Tibial artery (tissue), 4 donors: ENCODE data around the gene TRHDE.

Experiments used
- DNase-seq, 2 donors: peaks; one replicate each; pipeline ENCODE4 v3.0.0-alpha.2; 2019
- H3K27ac ChIP-seq, 2 donors: fragments of 200-600 bp; sonication (generic) in 1 of 2; 1 replicate in 1 of 2; 2 replicates in 1 of 2; pipeline ENCODE4 v1.5.1; 2018 to 2019; ENCODE audit warnings: mild to moderate bottlenecking in 1 of 2
- H3K27me3 ChIP-seq, 2 donors: fragments of 200-600 bp; sonication (generic) in 1 of 2; one replicate each; pipeline versions ENCODE4 v1.5.1 to v1.6.0; 2016 to 2019
- H3K36me3 ChIP-seq, 3 donors: fragments of 200-600 bp; sonication (generic) in 2 of 3; one replicate each; pipeline ENCODE4 v1.5.1; 2016 to 2019; ENCODE audit warnings: mild to moderate bottlenecking in 2 of 3
- H3K4me1 ChIP-seq, 4 donors: fragments of 200-600 bp; sonication (generic) in 2 of 4; 1 replicate in 3 of 4; 2 replicates in 1 of 4; pipeline ENCODE4 v1.5.1; 2016 to 2019
- H3K4me3 ChIP-seq, 2 donors: fragments of 200-600 bp; sonication (generic) in 1 of 2; 1 replicate in 1 of 2; 2 replicates in 1 of 2; pipeline ENCODE4 v1.5.1; 2018 to 2019; ENCODE audit warnings: mild to moderate bottlenecking in 2 of 2
- H3K9me3 ChIP-seq, 3 donors: fragments of 200-600 bp; sonication (generic) in 1 of 3; one replicate each; pipeline ENCODE4 v1.5.1; 2016 to 2019
- intact Hi-C: fragments of 100-400 bp; cut with DNase I; formaldehyde crosslinking; loops from one replicate; pipeline ENCODE4 v1.15.0; 2023; ENCODE audit warnings: low total_unique reads
- TF ChIP-seq, protein P1 (sequence below), 2 experiments: fragments of 200-600 bp in 1 of 2; fragments of 450-650 bp in 1 of 2; IDR thresholded peaks; one replicate each; pipeline ENCODE4 v1.5.1; 2017 to 2019; ENCODE audit warnings: antibody characterized with exemption in 2 of 2, mild to moderate bottlenecking in 1 of 2, moderate library complexity in 1 of 2

Gene TRHDE

DNA sequence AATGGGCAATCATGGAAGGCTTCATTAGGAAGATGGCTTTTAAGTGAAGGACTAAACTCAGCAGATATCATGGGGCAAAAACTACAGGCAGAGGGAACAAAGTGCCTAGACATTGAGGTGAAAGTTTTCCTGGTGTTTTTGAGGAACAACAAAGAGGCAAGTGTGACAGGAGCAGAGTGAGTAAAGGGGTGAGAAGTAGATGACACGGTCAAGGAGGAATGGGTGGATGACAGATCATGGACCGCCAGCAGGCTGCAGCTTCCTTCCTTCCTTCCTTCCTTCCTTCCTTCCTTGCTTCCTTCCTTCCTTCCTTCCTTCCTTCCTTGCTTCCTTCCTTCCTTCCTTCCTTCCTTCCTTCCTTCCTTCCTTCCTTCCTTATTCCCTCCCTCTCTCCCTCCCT lies 108.3 kb downstream of the TRHDE start:
- no peaks in the 10 kb centered on the region for H3K36me3 ChIP-seq
- intact Hi-C loops: no loop called here
- no peaks in the 10 kb centered on the region for H3K9me3 ChIP-seq
- TF ChIP-seq, protein P1, sequence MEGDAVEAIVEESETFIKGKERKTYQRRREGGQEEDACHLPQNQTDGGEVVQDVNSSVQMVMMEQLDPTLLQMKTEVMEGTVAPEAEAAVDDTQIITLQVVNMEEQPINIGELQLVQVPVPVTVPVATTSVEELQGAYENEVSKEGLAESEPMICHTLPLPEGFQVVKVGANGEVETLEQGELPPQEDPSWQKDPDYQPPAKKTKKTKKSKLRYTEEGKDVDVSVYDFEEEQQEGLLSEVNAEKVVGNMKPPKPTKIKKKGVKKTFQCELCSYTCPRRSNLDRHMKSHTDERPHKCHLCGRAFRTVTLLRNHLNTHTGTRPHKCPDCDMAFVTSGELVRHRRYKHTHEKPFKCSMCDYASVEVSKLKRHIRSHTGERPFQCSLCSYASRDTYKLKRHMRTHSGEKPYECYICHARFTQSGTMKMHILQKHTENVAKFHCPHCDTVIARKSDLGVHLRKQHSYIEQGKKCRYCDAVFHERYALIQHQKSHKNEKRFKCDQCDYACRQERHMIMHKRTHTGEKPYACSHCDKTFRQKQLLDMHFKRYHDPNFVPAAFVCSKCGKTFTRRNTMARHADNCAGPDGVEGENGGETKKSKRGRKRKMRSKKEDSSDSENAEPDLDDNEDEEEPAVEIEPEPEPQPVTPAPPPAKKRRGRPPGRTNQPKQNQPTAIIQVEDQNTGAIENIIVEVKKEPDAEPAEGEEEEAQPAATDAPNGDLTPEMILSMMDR (IDR thresholded peaks at IDR 0.05): no peak
- no peak overlapping the region for H3K4me3 ChIP-seq
- no peak overlapping the region for H3K27ac ChIP-seq
- DNase-seq: no peak
- H3K27me3 ChIP-seq: no peaks in the 10 kb centered on the region
- H3K4me1 ChIP-seq: no peaks in the 10 kb centered on the region

DNA sequence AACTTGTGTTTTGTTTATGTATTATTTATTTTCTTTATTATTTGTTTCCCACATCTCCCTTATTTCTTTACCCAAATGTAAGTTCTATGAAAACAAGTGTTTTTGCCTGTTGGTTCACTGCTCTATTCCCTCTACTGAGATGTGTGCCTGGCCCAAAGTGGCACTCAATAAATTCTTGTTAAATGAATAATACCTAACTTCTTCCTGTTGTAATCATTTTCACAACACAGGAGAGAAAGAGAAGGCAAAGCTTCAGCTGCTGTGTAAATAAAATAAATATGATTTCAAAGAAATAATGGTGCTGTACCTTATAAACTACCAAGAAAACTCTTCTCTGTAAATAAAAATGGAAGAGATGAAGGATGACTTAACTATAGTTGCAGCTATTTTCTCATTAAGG lies 116.2 kb downstream of the TRHDE start:
- TF ChIP-seq, protein P1 (IDR thresholded peaks at IDR 0.05): no peak
- H3K9me3 ChIP-seq: no peaks in the 10 kb centered on the region

DNA sequence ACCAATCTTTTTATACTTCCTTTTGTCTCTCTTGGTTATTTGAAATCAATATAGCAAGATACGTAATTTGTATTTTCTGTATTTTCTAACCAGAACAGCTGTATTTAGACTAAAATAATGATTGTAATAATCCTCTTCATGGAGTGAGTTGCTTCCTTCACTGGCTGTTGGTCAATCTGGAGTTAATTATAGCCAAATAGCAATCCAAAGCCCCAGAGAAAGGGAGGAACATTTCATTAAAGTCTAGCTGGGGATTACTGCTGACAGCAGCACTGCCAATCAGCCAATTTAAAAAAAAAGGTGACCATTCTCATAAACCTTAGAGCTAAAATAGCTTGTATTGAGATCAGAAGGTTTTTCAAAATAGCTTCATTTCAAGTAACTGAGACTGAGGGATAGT lies 118.0 kb downstream of the TRHDE start:
- TF ChIP-seq, protein P1 (IDR thresholded peaks at IDR 0.05): no peak
- H3K9me3 ChIP-seq: no peaks in the 10 kb centered on the region

More for the DNA sequence above, 116.2 kb downstream of the TRHDE start:
- H3K27ac ChIP-seq: no peak overlapping the region
- H3K36me3 ChIP-seq: no peaks in the 10 kb centered on the region
- no peaks in the 10 kb centered on the region for H3K27me3 ChIP-seq
- intact Hi-C loops: no loop called here
- no peaks in the 10 kb centered on the region for H3K4me1 ChIP-seq
- H3K4me3 ChIP-seq: no peak overlapping the region
- no peak for DNase-seq

DNA sequence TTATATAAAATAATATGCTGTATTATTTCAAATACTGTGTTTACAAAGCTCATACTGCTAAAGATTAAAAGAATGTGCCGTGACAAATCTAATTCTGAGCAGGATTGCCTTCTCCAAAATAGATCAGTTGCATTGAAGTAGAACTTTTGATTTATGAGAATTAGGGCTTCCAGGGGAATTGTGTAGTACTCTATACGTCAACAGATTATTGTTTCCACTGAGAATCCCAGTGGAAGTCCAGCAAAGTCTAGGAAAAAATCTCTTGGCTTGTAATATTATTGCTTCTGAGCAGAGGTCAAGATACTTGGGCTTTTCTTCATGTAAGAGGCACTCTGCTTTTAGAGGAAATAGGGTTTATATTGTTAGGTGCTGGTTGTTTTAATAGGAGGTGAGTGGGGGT lies 133.9 kb downstream of the TRHDE start:
- H3K4me3 ChIP-seq: no peak overlapping the region
- H3K27ac ChIP-seq: no peak overlapping the region
- no peaks in the 10 kb centered on the region for H3K9me3 ChIP-seq
- H3K36me3 ChIP-seq: no peaks in the 10 kb centered on the region
- TF ChIP-seq, protein P1 (IDR thresholded peaks at IDR 0.05): no peak
- no peak for DNase-seq
- no peaks in the 10 kb centered on the region for H3K4me1 ChIP-seq
- H3K27me3 ChIP-seq: no peaks in the 10 kb centered on the region
- intact Hi-C loops: no loop called here

More for the DNA sequence above, 118.0 kb downstream of the TRHDE start:
- H3K4me1 ChIP-seq: no peaks in the 10 kb centered on the region
- intact Hi-C loops: no loop called here
- no peak overlapping the region for H3K27ac ChIP-seq
- H3K36me3 ChIP-seq: no peaks in the 10 kb centered on the region
- DNase-seq: no peak
- H3K27me3 ChIP-seq: no peaks in the 10 kb centered on the region
- H3K4me3 ChIP-seq: no peak overlapping the region

DNA sequence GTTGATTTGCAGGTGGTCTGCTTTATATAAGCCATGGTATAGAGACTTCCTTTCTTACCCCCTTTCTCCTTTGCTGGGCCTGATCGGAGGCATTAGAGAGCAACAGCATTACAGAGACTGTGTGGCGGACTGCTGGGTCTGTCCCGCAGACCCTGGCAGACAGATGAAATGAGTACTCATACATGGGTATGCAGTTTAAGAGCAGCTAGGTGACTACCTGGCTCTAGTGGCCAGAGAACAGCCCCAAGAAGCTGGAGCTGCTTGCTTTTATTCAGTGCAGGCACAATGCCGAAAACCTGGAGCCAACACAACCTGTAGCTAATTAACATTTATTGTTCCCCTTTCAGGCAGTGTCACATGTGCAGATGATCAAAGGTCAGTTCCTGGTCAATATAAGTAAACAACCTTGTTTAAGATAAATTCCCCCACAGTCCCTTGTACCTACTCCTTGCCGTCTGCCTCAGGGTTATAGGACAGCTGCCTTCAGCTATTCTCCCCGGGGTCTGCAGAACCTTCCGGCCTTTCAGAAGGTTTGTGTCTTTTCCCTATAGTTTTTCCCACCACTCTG lies 160.0 kb downstream of the TRHDE start:
- intact Hi-C loops: no loop called here
- H3K36me3 ChIP-seq: no peaks in the 10 kb centered on the region
- no peak overlapping the region for H3K4me3 ChIP-seq
- no peak overlapping the region for H3K27ac ChIP-seq
- H3K27me3 ChIP-seq: no peaks in the 10 kb centered on the region
- no peak for DNase-seq
- H3K9me3 ChIP-seq: no peaks in the 10 kb centered on the region
- no peaks in the 10 kb centered on the region for H3K4me1 ChIP-seq
- TF ChIP-seq, protein P1 (IDR thresholded peaks at IDR 0.05): no peak

DNA sequence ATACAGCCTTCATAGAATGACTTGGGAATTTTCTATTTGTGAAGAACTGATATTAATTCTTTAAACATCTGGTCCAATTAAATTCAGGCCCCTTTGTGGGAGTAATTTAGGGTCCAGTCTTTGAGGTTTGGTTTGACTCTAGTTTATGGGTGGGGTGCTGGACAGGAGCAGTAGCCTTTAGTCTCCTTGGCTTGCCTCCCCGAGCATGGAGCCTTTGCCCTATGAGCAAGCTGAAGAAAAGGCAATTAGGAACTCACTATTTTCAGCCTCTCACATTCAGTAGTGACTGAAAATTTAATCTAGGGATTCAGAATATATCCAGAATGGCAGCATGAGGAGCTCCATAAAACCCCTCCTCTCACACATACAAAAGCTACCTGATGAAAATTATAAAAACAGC lies 161.1 kb downstream of the TRHDE start:
- no peaks in the 10 kb centered on the region for H3K4me1 ChIP-seq
- H3K27ac ChIP-seq: no peak overlapping the region
- TF ChIP-seq, protein P1 (IDR thresholded peaks at IDR 0.05): no peak
- no peak overlapping the region for H3K4me3 ChIP-seq
- intact Hi-C loops: no loop called here
- H3K27me3 ChIP-seq: no peaks in the 10 kb centered on the region
- DNase-seq: no peak
- H3K36me3 ChIP-seq: no peaks in the 10 kb centered on the region
- H3K9me3 ChIP-seq: no peaks in the 10 kb centered on the region
